NT2/D1 (cell line): ENCODE results near the gene RELB.

Source experiments
- SUZ12 ChIP-seq: IDR thresholded peaks from 2 replicates; pipeline ENCODE4 v1.6.1; 2011; ENCODE audit not compliant: insufficient read length, insufficient read depth; ENCODE audit errors: extremely low read depth
- ZNF274 ChIP-seq: IDR thresholded peaks from 2 replicates; pipeline ENCODE4 v1.6.1; 2011; ENCODE audit warnings: mild to moderate bottlenecking, low read depth, low read length

DNA sequence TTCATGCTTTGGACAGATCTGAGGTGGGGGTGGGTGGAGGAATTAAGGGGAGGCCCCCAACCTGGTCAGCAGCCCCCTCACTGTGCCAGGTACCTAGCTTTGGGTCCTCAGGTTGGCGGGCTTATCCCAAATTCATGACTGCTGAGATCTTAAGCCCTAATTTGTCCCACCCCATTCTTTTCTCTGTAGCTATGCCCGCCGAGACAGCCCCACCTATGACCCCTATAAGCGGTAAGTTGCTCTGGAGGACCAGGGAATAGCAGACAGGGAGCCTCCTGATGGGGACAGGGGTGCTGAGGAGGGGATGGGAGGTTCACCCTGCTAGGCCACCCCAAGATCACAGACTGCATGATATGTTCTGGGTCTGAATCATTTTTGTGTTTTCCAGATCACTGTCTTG is 60.7 kb downstream of the RELB start:
- TF ChIP-seq SUZ12 (no peak), ZNF274 (no peak)
